ENCODE results near the gene SORL1. TPM values are rescaled to one million over a fixed set of nuclear protein-coding genes. Genes with fewer than 3 reads are reported as not detected.

Gene SORL1
- total and polyA plus RNA-seq, 2 of the 8 experiments (the other 6 are each of a cell fraction or from before 2014, with no cell fraction given), result 38.1 to 65.5 TPM

GRCh38 chr11:121500275-121500674 is 48.2 kb downstream of the SORL1 start (continued):
- TF ChIP-seq, protein P1, sequence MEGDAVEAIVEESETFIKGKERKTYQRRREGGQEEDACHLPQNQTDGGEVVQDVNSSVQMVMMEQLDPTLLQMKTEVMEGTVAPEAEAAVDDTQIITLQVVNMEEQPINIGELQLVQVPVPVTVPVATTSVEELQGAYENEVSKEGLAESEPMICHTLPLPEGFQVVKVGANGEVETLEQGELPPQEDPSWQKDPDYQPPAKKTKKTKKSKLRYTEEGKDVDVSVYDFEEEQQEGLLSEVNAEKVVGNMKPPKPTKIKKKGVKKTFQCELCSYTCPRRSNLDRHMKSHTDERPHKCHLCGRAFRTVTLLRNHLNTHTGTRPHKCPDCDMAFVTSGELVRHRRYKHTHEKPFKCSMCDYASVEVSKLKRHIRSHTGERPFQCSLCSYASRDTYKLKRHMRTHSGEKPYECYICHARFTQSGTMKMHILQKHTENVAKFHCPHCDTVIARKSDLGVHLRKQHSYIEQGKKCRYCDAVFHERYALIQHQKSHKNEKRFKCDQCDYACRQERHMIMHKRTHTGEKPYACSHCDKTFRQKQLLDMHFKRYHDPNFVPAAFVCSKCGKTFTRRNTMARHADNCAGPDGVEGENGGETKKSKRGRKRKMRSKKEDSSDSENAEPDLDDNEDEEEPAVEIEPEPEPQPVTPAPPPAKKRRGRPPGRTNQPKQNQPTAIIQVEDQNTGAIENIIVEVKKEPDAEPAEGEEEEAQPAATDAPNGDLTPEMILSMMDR (IDR thresholded peaks at IDR 0.05; ENCODE audit: control extremely low read depth in 1 of 3, insufficient read depth in 1 of 3, low read depth in 1 of 3, low read length in 3 of 3), result no peak
- no peak for TF ChIP-seq BACH1 (IDR thresholded peaks at IDR 0.05; ENCODE audit: low read length)
- no peak for TF ChIP-seq CREB1 (IDR thresholded peaks at IDR 0.05)
- TF ChIP-seq, protein P2, sequence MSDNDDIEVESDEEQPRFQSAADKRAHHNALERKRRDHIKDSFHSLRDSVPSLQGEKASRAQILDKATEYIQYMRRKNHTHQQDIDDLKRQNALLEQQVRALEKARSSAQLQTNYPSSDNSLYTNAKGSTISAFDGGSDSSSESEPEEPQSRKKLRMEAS (IDR thresholded peaks at IDR 0.05), result no peak
- TF ChIP-seq BRCA1 (IDR thresholded peaks at IDR 0.05; ENCODE audit: low read depth, low read length), result no peak
- TF ChIP-seq HDAC6 (IDR thresholded peaks at IDR 0.05; ENCODE audit: low read depth, low read length), result no peak
- no peak for TF ChIP-seq YY1 (IDR thresholded peaks at IDR 0.05; ENCODE audit: low read depth, low read length)
- no peak for TF ChIP-seq SIRT6 (IDR thresholded peaks at IDR 0.05; ENCODE audit: low read length)
- no peak for TF ChIP-seq SP1 (IDR thresholded peaks at IDR 0.05; ENCODE audit: low read depth, low read length)

Data from H1 (cell line).